AG20443 (cell line): ENCODE measurements around the gene AR.
"Not testable (repeated sequence)": the region's sequence is repeated elsewhere in the genome, so short reads cannot be mapped to it uniquely, and the experiment has no call there.

Experiments used
- DNase-seq: peaks from one replicate; pipeline ENCODE4 v3.0.0; 2012; ENCODE audit warnings: low spot score, mixed read lengths

Gene AR

GRCh38 chrX:67635424-67635823 is 91.6 kb downstream of the AR start:
- no peak for DNase-seq

- peak; percentile 2 for DNase-seq
These were observed 92.7 kb downstream of the AR start for GRCh38 chrX:67636532-67636931.

- not testable (repeated sequence) for DNase-seq
These were observed 93.5 kb downstream of the AR start for GRCh38 chrX:67637293-67637692.

GRCh38 chrX:67648361-67648760 is 104.5 kb downstream of the AR start:
- DNase-seq = no peak

- DNase-seq = no peak
These were observed 107.8 kb downstream of the AR start for GRCh38 chrX:67651437-67652142.

GRCh38 chrX:67652543-67652942 is 108.7 kb downstream of the AR start:
- no peak for DNase-seq

- DNase-seq = no peak
These were observed 110.5 kb downstream of the AR start for GRCh38 chrX:67654301-67654700.

- no peak for DNase-seq
These were observed 121.8 kb downstream of the AR start for GRCh38 chrX:67665583-67665982.

- DNase-seq = not testable (repeated sequence)
These were observed 126.9 kb downstream of the AR start for GRCh38 chrX:67670717-67671116.

GRCh38 chrX:67673741-67674274 is 130.0 kb downstream of the AR start:
- no peak for DNase-seq

GRCh38 chrX:67674741-67675140 is 130.9 kb downstream of the AR start:
- no peak for DNase-seq

- DNase-seq = no peak
These were observed 140.3 kb downstream of the AR start for GRCh38 chrX:67684136-67684535.

GRCh38 chrX:67692246-67692645 is 148.4 kb downstream of the AR start:
- DNase-seq = peak; percentile 7

GRCh38 chrX:67693928-67694327 is 150.1 kb downstream of the AR start:
- DNase-seq = peak; percentile 8

- no peak for DNase-seq
These were observed 153.6 kb downstream of the AR start for GRCh38 chrX:67697452-67697851.

GRCh38 chrX:67700602-67701001 is 156.8 kb downstream of the AR start:
- no peak for DNase-seq

GRCh38 chrX:67714004-67714403 is 170.2 kb downstream of the AR start:
- no peak for DNase-seq

- no peak for DNase-seq
These were observed 173.8 kb downstream of the AR start for GRCh38 chrX:67717571-67717970.

- DNase-seq = no peak
These were observed 175.1 kb downstream of the AR start for GRCh38 chrX:67718926-67719325.

- no peak for DNase-seq
These were observed 176.5 kb downstream of the AR start for GRCh38 chrX:67720344-67720743.

- DNase-seq = no peak
These were observed 177.5 kb downstream of the AR start for GRCh38 chrX:67721321-67721720.

- no peak for DNase-seq
These were observed 179.9 kb downstream of the AR start for GRCh38 chrX:67723580-67724351.

- no peak for DNase-seq
These were observed 180.7 kb downstream of the AR start for GRCh38 chrX:67724359-67725110.
